Upper lobe of right lung (tissue), 1 donor: ENCODE results near the gene ELL. TPM values are rescaled to one million over a fixed set of nuclear protein-coding genes. Genes with fewer than 3 reads are reported as not detected.
A peak's percentile ranks its signal among the peaks of the same experiment; 100 is the strongest.
"Not testable (repeated sequence)": the region's sequence is repeated elsewhere in the genome, so short reads cannot be mapped to it uniquely, and the experiment has no call there.

Experiments
- ATAC-seq: fragments of 200-7000 bp; cut with Tn5 transposase; one replicate; pipeline ENCODE4 v1.9.1; 2020; ENCODE audit warnings: mild to moderate bottlenecking, moderate library complexity
- DNase-seq: peaks from one replicate; pipeline ENCODE4 v3.0.0-alpha.2; 2020
- H3K27ac ChIP-seq: fragments of 200-600 bp; one replicate; pipeline ENCODE4 v1.8.0; 2022
- H3K27me3 ChIP-seq: fragments of 200-600 bp; one replicate; pipeline ENCODE4 v1.8.0; 2022; ENCODE audit warnings: mild to moderate bottlenecking
- H3K36me3 ChIP-seq: fragments of 200-600 bp; one replicate; pipeline ENCODE4 v1.8.0; 2022
- H3K4me1 ChIP-seq: fragments of 200-600 bp; one replicate; pipeline ENCODE4 v1.8.0; 2022
- H3K4me3 ChIP-seq: fragments of 200-600 bp; one replicate; pipeline ENCODE4 v1.8.0; 2022; ENCODE audit warnings: mild to moderate bottlenecking
- H3K9me3 ChIP-seq: fragments of 200-600 bp; one replicate; pipeline ENCODE4 v1.8.0; 2022
- intact Hi-C: fragments of 100-400 bp; cut with DNase I; formaldehyde crosslinking; loops from one replicate; pipeline ENCODE4 v1.11.0; 2022
- total RNA-seq: library from RNA; stranded (reverse); fragmentation: NEBNext Ultra II Directional; extraction: Animal tissue kit (Norgen Biotek cat#: 25700); gene quantifications from one replicate; pipeline ENCODE4 v1.2.1, GENCODE V29; 2021
- TF ChIP-seq, protein P1 (sequence below): fragments of 200-600 bp; IDR thresholded peaks from one replicate; pipeline ENCODE4 v1.8.0; 2022; ENCODE audit warnings: antibody characterized with exemption
- donor health status: DM: no; HTN: yes; CAD: no; lungs with severe emphysema.

The ELL gene
- total RNA-seq, 1 donor from 2014 or later, result 17.7 TPM

- intact Hi-C loops, result loop anchor here (5.0 kb wide), 1 partner anchor 65 kb away; no protein-coding TSS in a partner anchor
- no peak overlapping the region for H3K27ac ChIP-seq
- H3K4me3 ChIP-seq, result no peak overlapping the region
- H3K36me3 ChIP-seq, result no peaks in the 10 kb centered on the region
- TF ChIP-seq, protein P1, sequence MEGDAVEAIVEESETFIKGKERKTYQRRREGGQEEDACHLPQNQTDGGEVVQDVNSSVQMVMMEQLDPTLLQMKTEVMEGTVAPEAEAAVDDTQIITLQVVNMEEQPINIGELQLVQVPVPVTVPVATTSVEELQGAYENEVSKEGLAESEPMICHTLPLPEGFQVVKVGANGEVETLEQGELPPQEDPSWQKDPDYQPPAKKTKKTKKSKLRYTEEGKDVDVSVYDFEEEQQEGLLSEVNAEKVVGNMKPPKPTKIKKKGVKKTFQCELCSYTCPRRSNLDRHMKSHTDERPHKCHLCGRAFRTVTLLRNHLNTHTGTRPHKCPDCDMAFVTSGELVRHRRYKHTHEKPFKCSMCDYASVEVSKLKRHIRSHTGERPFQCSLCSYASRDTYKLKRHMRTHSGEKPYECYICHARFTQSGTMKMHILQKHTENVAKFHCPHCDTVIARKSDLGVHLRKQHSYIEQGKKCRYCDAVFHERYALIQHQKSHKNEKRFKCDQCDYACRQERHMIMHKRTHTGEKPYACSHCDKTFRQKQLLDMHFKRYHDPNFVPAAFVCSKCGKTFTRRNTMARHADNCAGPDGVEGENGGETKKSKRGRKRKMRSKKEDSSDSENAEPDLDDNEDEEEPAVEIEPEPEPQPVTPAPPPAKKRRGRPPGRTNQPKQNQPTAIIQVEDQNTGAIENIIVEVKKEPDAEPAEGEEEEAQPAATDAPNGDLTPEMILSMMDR, result no peak
- H3K27me3 ChIP-seq, result no peaks in the 10 kb centered on the region
- ATAC-seq (no peak), DNase-seq (no peak)
- no peaks in the 10 kb centered on the region for H3K9me3 ChIP-seq
- peaks cover 34% of the 10 kb centered on the region for H3K4me1 ChIP-seq
Observed at GRCh38 chr19:18412610-18413239, 109.1 kb downstream of the ELL start.

DNA sequence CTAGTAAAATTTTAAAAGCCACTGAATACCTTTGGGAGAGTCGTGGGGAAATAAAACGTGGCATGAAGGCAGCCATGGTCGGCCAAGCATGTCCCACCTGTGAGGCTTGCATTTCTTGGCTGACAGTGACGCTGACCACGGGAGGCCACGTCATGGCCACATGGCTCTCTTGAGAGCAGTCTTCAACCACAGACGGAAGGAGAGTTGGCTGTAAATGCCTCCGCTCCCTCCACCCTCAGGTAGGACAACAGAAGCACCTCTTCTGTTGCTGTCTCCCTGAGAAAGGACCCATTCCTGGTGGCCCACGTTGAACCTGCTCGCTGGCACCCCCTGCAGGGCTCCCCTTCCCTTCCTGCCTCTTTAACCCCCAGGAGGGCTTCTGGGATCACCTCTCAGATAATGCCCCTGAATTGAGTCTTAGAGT lies 113.8 kb downstream of the ELL start:
- H3K4me3 ChIP-seq, result no peak overlapping the region
- ATAC-seq (peak; percentile 82), DNase-seq (peak; percentile 80)
- H3K36me3 ChIP-seq, result no peaks in the 10 kb centered on the region
- no peaks in the 10 kb centered on the region for H3K4me1 ChIP-seq
- H3K27me3 ChIP-seq, result no peaks in the 10 kb centered on the region
- TF ChIP-seq, protein P1, result peak; percentile 53
- no peak overlapping the region for H3K27ac ChIP-seq
- no peaks in the 10 kb centered on the region for H3K9me3 ChIP-seq
- intact Hi-C loops, result no loop called here

DNA sequence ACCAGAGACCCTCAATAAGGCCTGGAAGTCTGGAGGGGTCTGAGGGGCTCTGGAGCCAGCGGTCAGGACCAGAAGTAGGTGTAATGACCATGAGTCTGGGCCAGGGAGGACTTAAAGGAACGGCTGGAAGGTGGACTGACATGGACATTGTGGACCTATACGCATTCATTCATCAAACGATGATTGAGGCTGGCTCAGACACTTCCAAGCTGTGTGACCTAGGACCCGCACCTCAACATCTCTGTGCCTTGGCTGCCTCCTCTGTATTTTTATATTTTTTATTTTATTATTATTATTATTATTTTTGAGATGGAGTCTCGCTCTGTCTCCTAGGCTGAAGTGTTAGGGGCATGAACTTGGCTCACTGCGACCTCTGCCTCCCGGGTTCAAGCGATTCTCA lies 115.1 kb downstream of the ELL start:
- no peaks in the 10 kb centered on the region for H3K27me3 ChIP-seq
- TF ChIP-seq, protein P1, result no peak
- ATAC-seq (no peak), DNase-seq (no peak)
- no peaks in the 10 kb centered on the region for H3K36me3 ChIP-seq
- intact Hi-C loops, result no loop called here
- no peaks in the 10 kb centered on the region for H3K4me1 ChIP-seq
- no peak overlapping the region for H3K27ac ChIP-seq
- H3K9me3 ChIP-seq, result no peaks in the 10 kb centered on the region
- H3K4me3 ChIP-seq, result no peak overlapping the region

- ATAC-seq, intact Hi-C loops, H3K27ac ChIP-seq, H3K9me3 ChIP-seq, H3K27me3 ChIP-seq, DNase-seq, H3K36me3 ChIP-seq, H3K4me1 ChIP-seq, H3K4me3 ChIP-seq: not testable (repeated sequence)
Observed at GRCh38 chr19:18405754-18406153, 116.1 kb downstream of the ELL start.

DNA sequence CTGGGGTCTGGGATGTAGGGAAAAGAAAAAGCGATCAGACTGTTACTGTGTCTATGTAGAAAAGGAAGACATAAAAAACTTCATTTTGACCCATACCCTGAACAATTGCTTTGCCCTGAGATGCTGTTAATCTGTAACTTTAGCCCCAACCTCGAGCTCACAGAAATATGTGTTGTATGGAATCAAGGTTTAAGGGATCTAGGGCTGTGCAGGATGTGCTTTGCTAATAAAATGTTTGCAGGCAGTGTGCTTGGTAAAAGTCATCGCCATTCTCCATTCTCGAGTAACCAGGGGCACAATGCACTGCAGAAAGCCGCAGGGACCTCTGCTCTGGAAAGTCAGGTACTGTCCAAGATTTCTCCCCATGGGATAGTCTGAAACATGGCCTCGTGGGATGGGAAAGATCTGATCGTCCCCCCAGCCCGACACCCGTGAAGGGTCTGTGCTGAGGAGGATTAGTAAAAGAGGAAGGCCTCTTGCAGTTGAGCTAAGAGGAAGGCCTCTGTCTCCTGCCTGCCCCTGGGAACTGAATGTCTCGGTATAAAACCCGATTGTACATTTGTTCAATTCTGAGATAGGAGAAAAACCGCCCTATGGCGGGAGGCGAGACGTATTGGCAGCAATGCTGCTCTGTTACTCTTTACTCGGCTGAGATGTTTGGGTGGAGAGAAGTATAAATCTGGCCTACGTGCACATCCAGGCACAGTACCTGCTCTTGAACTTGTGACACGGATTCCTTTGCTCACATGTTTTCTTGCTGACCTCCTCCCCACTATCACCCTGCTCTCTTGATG lies 119.2 kb downstream of the ELL start:
- H3K9me3 ChIP-seq, H3K36me3 ChIP-seq, intact Hi-C loops, H3K4me3 ChIP-seq, ATAC-seq, DNase-seq, H3K27me3 ChIP-seq: not testable (repeated sequence)
- peak overlapping the region; percentile 6 for H3K27ac ChIP-seq
- H3K4me1 ChIP-seq, result peaks cover 11% of the 10 kb centered on the region

GRCh38 chr19:18401580-18402112 lies 120.2 kb downstream of the ELL start:
- H3K4me1 ChIP-seq, result peaks cover 16% of the 10 kb centered on the region
- peak; percentile 89 for ATAC-seq
- no peak overlapping the region for H3K27ac ChIP-seq
- no peaks in the 10 kb centered on the region for H3K36me3 ChIP-seq
- H3K4me3 ChIP-seq, result no peak overlapping the region
- peaks cover 12% of the 10 kb centered on the region for H3K27me3 ChIP-seq
- intact Hi-C loops, result no loop called here
- TF ChIP-seq, protein P1, result peak; percentile 30
- no peak for DNase-seq
- H3K9me3 ChIP-seq, result no peaks in the 10 kb centered on the region
